GM10266 (cell line): ENCODE data around the gene WBP2NL.

Source experiments
- DNase-seq: peaks from one replicate; pipeline ENCODE4 v3.0.0; 2012; ENCODE audit errors: extremely low spot score
- TF ChIP-seq, protein P1 (sequence below): IDR thresholded peaks from 2 replicates; pipeline ENCODE4 v1.5.1; 2012; ENCODE audit warnings: mild to moderate bottlenecking, low read depth; ENCODE audit not compliant: control insufficient read depth, insufficient read depth; ENCODE audit errors: missing control alignments

Gene WBP2NL

DNA sequence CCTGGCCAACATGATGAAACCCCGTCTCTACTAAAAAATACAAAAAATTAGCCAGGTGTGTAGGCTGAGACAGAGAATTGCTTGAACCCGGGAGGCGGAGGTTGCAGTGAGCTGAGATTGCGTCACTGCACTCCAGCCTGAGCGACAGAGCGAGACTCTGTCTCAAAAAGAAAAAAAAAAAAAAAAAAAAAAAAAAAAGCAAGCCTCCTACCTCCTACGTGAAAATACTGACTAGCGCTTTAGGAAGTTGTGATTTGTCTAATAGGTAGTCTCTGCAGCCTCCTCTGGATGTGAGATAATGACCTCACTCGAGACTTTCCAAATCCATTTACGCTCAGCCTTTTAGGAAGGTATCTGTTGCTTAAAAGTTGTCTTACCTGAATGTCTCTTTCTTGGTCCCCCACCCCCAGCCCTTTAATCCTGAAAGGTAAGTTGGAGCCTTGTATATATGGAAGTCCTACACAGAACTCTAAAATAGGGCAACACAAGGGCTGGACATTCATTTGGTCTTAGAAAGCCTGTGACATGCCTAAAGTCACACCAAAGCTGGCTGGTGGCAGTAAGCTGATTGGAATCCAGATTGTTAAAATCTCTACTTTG lies 23.8 kb upstream of the WBP2NL start:
- TF ChIP-seq, protein P1, sequence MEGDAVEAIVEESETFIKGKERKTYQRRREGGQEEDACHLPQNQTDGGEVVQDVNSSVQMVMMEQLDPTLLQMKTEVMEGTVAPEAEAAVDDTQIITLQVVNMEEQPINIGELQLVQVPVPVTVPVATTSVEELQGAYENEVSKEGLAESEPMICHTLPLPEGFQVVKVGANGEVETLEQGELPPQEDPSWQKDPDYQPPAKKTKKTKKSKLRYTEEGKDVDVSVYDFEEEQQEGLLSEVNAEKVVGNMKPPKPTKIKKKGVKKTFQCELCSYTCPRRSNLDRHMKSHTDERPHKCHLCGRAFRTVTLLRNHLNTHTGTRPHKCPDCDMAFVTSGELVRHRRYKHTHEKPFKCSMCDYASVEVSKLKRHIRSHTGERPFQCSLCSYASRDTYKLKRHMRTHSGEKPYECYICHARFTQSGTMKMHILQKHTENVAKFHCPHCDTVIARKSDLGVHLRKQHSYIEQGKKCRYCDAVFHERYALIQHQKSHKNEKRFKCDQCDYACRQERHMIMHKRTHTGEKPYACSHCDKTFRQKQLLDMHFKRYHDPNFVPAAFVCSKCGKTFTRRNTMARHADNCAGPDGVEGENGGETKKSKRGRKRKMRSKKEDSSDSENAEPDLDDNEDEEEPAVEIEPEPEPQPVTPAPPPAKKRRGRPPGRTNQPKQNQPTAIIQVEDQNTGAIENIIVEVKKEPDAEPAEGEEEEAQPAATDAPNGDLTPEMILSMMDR, result no peak
- peak; percentile 55 for DNase-seq

DNA sequence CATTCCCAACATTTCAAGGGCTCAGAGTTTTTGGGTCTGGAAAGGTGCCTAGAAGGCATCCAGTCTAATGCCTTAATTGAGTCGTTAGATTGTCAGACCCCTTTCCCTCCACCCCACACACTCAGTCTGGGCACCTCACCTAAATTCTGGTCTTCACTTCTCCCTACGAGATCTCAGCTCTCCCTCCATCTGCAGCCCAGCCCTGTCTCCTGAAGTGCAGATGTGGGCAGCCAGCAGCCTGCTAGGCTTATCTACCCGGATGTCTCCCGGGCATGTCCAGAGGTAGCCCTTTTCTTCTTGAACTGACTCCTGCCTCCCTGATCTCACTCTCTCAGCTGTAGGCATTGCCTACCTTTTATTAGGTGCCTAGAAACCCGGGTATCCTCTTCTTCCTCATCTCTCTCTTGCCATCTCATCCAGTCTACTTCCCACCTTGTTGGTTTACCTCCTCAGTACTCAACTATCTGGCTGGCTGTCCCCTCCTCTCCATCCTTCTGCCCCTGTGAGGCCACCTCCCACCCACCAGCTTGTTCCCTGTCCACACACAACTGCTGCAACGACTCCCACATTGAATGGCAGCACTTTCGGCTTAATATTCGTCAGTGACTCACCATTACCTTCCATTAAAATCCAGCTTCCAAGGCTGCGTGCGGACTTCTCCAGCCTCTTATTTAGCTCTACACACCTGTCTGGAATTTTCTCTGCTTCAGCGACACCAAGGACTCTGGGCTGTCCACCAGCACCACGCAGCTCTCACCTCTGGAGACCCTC lies 23.1 kb upstream of the WBP2NL start:
- TF ChIP-seq, protein P1, result no peak
- DNase-seq, result no peak

DNA sequence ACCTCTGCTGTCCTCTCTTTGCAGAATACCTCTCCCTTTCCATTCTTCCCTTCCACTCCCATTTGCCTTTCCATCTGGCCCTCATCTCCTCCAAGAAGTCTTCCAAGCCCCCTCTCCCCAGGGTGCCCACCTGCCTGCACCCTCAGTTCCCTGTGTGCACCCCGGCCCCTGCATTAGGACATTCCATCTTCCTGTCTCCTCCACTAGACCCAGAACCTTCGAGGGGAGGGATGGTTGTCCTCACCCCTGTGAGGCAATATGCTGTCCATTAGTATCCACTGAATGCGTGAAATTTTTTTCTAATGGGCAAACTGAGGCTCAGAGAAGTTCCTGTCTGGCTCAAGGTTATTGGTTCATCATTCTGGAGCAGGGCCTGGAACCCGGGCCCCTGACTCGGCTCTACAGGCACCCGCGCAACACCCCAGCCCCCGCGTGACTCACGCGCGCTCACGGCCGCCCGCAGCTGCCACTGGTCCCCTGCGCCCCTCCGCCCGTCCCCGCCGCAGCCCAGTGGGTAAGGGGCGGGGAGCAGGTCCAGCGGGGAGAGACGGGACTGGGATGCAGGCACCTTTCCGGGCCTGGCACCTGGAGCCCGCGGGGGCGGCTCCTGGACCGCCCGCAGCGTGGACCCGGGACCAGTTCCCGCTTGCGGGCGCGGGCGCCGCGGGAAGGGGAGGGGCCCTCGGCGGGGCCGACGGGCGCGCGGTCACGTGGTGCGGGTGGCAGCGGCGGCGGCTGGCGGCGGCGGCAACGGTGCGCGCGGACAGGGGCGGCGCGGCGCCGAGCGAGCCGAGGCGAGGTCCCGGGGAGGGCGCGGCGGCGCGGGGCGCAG lies 22.3 kb upstream of the WBP2NL start:
- DNase-seq, result peak; percentile 64

DNA sequence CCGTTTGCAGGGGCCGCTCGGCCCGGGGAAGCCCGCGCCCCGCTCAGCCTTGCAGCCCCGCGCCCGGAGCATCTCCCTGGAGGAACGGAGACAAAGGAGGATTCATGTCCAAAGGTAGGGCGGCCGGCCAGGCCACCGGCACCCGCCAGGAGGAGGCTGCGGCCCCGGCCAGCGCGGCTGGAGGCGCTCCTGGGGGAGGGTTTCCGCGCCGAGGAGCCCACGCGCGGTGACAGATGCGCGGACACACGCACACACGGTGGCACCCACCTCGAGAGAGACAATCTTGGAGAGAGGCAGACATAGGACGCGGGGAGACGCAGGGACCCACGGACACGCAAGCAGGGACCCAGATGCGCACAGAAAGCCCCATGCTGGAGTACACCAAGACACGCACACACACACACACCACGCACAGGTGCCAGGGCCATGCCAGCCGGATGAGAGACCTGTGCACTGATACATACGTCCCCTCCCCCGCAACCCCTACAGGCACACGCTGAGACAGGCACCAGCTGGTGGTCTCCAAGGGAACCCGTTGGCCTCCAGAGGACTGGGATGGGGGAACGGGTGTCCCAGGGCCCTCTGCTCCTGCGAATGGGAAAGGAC lies 21.5 kb upstream of the WBP2NL start:
- TF ChIP-seq, protein P1, result no peak
- DNase-seq, result peak; percentile 44

More for the DNA sequence above, 22.3 kb upstream of the WBP2NL start:
- TF ChIP-seq, protein P1, result no peak

DNA sequence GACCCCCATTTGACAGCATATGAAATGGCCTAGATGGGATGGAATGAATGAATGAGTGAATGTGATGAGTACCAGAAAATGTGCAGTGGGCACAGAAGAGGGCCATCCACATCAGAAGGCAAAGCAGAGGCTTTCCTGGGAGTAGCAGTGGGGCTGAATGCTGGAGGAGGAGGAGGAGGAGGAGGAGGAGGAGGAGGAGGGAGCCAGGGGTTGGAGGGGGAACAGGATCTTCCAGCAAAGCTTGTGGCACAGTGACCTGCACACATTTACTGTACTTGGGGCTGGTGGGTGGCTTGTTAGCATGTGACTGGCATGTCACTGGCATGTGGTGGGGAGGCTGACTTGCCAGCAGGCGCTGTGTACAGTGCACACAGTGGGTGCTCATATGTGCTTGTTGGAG lies 19.9 kb upstream of the WBP2NL start:
- TF ChIP-seq, protein P1, result no peak
- no peak for DNase-seq

DNA sequence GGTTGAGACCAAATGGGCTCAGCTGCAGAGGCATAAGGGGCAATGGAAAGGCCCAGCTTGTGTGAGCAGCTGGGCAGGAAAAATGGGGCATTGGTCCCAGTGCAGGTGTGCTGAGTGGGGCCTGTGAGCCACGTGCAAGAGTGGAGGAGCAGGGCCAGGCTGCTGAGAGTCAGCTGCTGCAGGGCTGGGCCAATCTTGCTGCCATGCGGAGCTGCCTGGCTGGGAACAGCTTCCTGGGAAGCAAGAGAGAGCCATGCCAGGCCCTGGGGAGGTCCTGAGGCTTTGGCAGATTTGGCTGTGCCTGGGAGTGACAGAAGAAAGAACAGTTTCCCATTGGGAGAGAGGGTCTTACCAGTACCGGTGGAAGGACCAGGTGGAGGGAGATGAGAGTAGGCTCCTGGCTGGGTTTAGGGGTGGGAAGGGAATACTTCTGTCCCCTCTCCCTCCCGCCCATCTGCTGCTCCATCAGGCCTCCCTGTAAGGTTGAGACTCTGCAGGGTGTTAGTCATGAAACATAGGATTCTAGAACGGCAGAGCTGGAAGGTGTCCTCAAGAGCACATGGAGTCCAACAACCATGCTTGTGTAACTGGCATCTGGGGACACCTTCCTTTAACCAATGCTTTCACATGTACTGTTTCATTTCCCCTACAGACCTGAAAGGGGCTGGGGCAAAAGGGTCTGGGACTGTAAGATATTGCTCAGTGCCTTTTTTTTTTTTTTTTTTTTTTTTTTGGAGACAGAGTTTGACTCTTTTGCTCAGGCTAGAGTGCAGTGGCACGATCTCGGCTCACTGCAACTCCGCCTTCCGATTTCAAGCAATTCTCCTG lies 19.0 kb upstream of the WBP2NL start:
- DNase-seq, result no peak
- TF ChIP-seq, protein P1, result no peak
